HL-60 (cell line): Measurements from ENCODE around the gene SPX.

ENCODE experiments used
- DNase-seq, 2 experiments: peaks; one replicate each; pipeline ENCODE4 v3.0.0-alpha.2; 2010 to 2020; ENCODE audit warnings: low read depth in 1 of 2, low spot score in 1 of 2
- H3K27ac ChIP-seq: fragments of 250-450 bp; sonication (Bioruptor Pico); replicated peaks from 2 replicates; pipeline ENCODE4 v1.5.1; 2020; ENCODE audit warnings: mild to moderate bottlenecking, moderate library complexity
- H3K27me3 ChIP-seq: fragments of 250-450 bp; sonication (Bioruptor Pico); 2 replicates; pipeline ENCODE4 v1.5.1; 2021; ENCODE audit warnings: mild to moderate bottlenecking, moderate library complexity; ENCODE audit not compliant: insufficient read depth, poor library complexity, severe bottlenecking
- H3K4me3 ChIP-seq: replicated peaks from 2 replicates; pipeline ENCODE4 v1.5.1; 2011; ENCODE audit warnings: mild to moderate bottlenecking, control low read depth, low read length; ENCODE audit not compliant: insufficient read depth
- GABPA ChIP-seq: IDR thresholded peaks from 2 replicates; pipeline ENCODE4 v1.6.1; 2012; ENCODE audit warnings: low read depth
- POLR2AphosphoS5 ChIP-seq: IDR thresholded peaks from 2 replicates; pipeline ENCODE4 v1.6.1; 2012; ENCODE audit warnings: low read depth
- REST ChIP-seq: IDR thresholded peaks from 2 replicates; pipeline ENCODE4 v1.6.1; 2012; ENCODE audit warnings: low read depth; ENCODE audit not compliant: insufficient replicate concordance
- SPI1 ChIP-seq: IDR thresholded peaks from 2 replicates; pipeline ENCODE4 v1.6.1; 2012; ENCODE audit warnings: low read depth, mild to moderate bottlenecking, borderline replicate concordance
- TF ChIP-seq, protein P1 (sequence below): IDR thresholded peaks from one replicate; pipeline ENCODE4 v1.5.1; 2011; ENCODE audit warnings: low read length, control low read depth, inconsistent platforms; ENCODE audit not compliant: insufficient read depth

SPX gene

DNA sequence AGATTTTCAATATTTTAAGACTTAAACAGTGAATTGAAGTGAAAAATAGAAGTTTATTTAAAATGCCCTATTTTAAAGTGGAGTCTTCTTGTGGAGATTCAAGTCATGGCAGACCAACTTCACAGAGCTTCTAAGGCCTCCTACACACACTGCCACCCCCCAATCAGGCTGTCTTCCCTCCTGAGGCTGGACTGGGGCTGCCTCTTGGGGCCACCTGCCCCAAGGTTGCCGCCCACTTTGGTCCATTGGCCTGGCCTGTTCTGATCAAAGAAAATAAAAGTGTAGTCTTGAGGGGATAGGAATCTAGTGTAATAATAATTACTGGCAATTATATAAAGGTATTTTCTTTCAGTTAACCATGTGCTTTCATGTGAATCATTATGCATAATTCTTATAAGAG, 23.2 kb upstream of the SPX start:
- DNase-seq: no peak
- no peaks in the 10 kb centered on the region for H3K27me3 ChIP-seq
- peak overlapping the region; percentile 82 for H3K27ac ChIP-seq
- TF ChIP-seq REST (no peak), POLR2AphosphoS5 (no peak), GABPA (no peak), SPI1 (no peak)
- TF ChIP-seq, protein P1, sequence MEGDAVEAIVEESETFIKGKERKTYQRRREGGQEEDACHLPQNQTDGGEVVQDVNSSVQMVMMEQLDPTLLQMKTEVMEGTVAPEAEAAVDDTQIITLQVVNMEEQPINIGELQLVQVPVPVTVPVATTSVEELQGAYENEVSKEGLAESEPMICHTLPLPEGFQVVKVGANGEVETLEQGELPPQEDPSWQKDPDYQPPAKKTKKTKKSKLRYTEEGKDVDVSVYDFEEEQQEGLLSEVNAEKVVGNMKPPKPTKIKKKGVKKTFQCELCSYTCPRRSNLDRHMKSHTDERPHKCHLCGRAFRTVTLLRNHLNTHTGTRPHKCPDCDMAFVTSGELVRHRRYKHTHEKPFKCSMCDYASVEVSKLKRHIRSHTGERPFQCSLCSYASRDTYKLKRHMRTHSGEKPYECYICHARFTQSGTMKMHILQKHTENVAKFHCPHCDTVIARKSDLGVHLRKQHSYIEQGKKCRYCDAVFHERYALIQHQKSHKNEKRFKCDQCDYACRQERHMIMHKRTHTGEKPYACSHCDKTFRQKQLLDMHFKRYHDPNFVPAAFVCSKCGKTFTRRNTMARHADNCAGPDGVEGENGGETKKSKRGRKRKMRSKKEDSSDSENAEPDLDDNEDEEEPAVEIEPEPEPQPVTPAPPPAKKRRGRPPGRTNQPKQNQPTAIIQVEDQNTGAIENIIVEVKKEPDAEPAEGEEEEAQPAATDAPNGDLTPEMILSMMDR: no peak
- H3K4me3 ChIP-seq: peak overlapping the region; percentile 97

DNA sequence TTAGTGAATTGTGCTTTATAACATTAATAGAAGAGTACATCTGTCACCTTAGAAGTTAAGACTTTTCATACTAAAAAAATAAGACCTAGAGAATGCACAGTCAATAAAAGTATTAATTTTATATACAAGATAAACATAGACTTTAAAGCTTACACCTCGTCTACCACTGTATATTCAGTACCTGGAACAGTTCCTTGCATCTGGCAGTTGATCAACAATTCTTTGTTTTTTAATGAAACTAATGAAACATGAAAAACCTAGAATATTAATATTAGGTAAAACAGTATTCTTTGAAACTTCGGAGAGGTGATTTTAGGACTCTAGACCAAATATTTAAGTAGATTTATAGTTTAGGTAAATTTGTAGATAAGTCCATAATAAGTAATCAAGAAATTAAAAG, 20.2 kb upstream of the SPX start:
- Histone ChIP-seq H3K27me3 (no peaks in the 10 kb centered on the region), H3K27ac (no peak overlapping the region), H3K4me3 (no peak overlapping the region)
- TF ChIP-seq REST: peak; percentile 70
- TF ChIP-seq, protein P1: no peak
- DNase-seq: no peak

DNA sequence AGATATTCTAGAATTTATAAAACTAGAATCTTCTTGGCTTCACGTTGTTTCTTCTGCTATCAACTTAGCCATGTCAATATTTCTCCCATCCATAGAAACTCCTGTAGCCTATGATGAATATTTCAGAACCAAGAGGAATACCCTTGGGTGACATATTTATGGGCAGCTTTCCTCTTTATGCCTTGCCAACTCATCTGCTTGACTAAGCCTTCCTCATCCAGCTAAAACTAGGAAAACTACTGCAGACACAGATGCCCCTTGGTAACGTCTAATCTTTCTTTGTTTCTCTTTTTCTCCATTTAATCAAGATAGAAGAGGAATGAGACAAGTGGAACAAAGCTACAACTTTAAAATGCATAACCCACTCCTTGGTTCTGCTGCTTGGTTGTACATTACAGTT, 18.2 kb upstream of the SPX start:
- Histone ChIP-seq H3K27ac (no peak overlapping the region), H3K27me3 (no peaks in the 10 kb centered on the region), H3K4me3 (no peak overlapping the region)
- DNase-seq: no peak
- no peak for TF ChIP-seq SPI1
- TF ChIP-seq, protein P1: no peak
- no peak for TF ChIP-seq REST
- no peak for TF ChIP-seq POLR2AphosphoS5
- no peak for TF ChIP-seq GABPA
